Panc1 (cell line): ENCODE measurements around the gene CAV2. TPM values are rescaled to one million over a fixed set of nuclear protein-coding genes. Genes with fewer than 3 reads are reported as not detected.

Experiments used
- ATAC-seq: fragments of 200-7000 bp; cut with Tn5 transposase; 2 replicates; pipeline ENCODE4 v1.9.1; 2020; ENCODE audit warnings: mild to moderate bottlenecking, moderate library complexity
- BruUV-seq: library from RNA; stranded (reverse); fragments of 400-500 nt; replicated peaks from 2 replicates; lab custom pipeline; 2021; lab: Mats Ljungman, UMichigan
- CTCF ChIA-PET: fragments of 300-600 bp; sonication (Branson Sonifier 250); formaldehyde crosslinking; loops from one replicate; lab custom pipeline; 2022; ENCODE audit warnings: antibody characterized with exemption; lab: Charles Lee
- POLR2A ChIA-PET: fragments of 300-600 bp; sonication (Branson Sonifier 250); formaldehyde crosslinking; loops from one replicate; lab custom pipeline; 2022; ENCODE audit warnings: antibody characterized with exemption; lab: Charles Lee
- DNase-seq: peaks from one replicate; pipeline ENCODE4 v3.0.0-alpha.2; 2010; ENCODE audit warnings: low read depth, low spot score
- H3K27ac ChIP-seq: 2 replicates; pipeline ENCODE4 v1.5.1; 2011; ENCODE audit warnings: mild to moderate bottlenecking, low read length, inconsistent platforms
- H3K27me3 ChIP-seq: fragments of 200-500 bp; sonication (Bioruptor generic); 2 replicates; pipeline ENCODE4 v1.6.0; 2014; ENCODE audit warnings: low read length, inconsistent platforms; ENCODE audit not compliant: control insufficient read depth, insufficient read depth
- H3K36me3 ChIP-seq: fragments of 200-500 bp; sonication (Bioruptor generic); 2 replicates; pipeline ENCODE4 v1.5.1; 2014; ENCODE audit warnings: inconsistent platforms, mild to moderate bottlenecking, low read length, moderate library complexity; ENCODE audit not compliant: control insufficient read depth, insufficient read depth
- H3K4me1 ChIP-seq: 2 replicates; pipeline ENCODE4 v1.5.1; 2011; ENCODE audit warnings: inconsistent platforms, mild to moderate bottlenecking, low read length, moderate library complexity; ENCODE audit not compliant: control insufficient read depth, insufficient read depth
- H3K4me3 ChIP-seq, 2 experiments: 2 replicates each; pipeline ENCODE4 v1.5.1; 2011 to 2012; ENCODE audit warnings: low read depth in 2 of 2, low read length in 2 of 2, mild to moderate bottlenecking in 2 of 2, inconsistent platforms in 1 of 2, moderate library complexity in 1 of 2
- H3K9me3 ChIP-seq: fragments of 200-500 bp; sonication (Bioruptor generic); 2 replicates; pipeline ENCODE4 v1.5.1; 2014; ENCODE audit warnings: low read depth, mild to moderate bottlenecking, inconsistent platforms, low read length, moderate library complexity; ENCODE audit not compliant: control insufficient read depth, insufficient read depth
- POLR2AphosphoS5 ChIP-seq: IDR thresholded peaks from 2 replicates; pipeline ENCODE4 v1.6.1; 2012; ENCODE audit warnings: mild to moderate bottlenecking, low read depth, low read length, moderate library complexity
- REST ChIP-seq, 2 experiments: IDR thresholded peaks; 2 replicates each; pipeline ENCODE4 v1.6.1; 2011 to 2012; ENCODE audit warnings: low read depth in 2 of 2, control low read depth in 1 of 2, low read length in 1 of 2, mild to moderate bottlenecking in 1 of 2, moderate library complexity in 1 of 2; ENCODE audit not compliant: insufficient read depth in 1 of 2
- SIN3A ChIP-seq: IDR thresholded peaks from 2 replicates; pipeline ENCODE4 v1.6.1; 2012; ENCODE audit warnings: low read depth, mild to moderate bottlenecking, low read length, moderate library complexity, borderline replicate concordance; ENCODE audit not compliant: insufficient read depth
- TCF7L2 ChIP-seq: IDR thresholded peaks from 2 replicates; pipeline ENCODE4 v1.6.1; 2011; ENCODE audit warnings: mild to moderate bottlenecking, low read depth, low read length, inconsistent platforms
- in situ Hi-C: cut with HindIII; loops from 2 replicates; pipeline ENCODE4 v1.10.0; 2016; ENCODE audit warnings: low sequenced_read_pairs, low pct_unique_long_range_greater_than_20kb
- intact Hi-C: fragments of 100-400 bp; cut with micrococcal nuclease; formaldehyde crosslinking; loops from one replicate; pipeline ENCODE4 v1.10.0; 2022; ENCODE audit not compliant: unreplicated experiment
- total RNA-seq: library from RNA; stranded (reverse); gene quantifications from one replicate; pipeline ENCODE4 v1.2.1, GENCODE V29; 2021; ENCODE audit not compliant: unreplicated experiment
- TF ChIP-seq, protein P1 (sequence below): fragments of 450-650 bp; IDR thresholded peaks from 2 replicates; pipeline ENCODE4 v1.5.1; 2017; ENCODE audit warnings: mild to moderate bottlenecking

Gene CAV2
- total RNA-seq, 1 experiment from 2014 or later = 217 TPM

DNA sequence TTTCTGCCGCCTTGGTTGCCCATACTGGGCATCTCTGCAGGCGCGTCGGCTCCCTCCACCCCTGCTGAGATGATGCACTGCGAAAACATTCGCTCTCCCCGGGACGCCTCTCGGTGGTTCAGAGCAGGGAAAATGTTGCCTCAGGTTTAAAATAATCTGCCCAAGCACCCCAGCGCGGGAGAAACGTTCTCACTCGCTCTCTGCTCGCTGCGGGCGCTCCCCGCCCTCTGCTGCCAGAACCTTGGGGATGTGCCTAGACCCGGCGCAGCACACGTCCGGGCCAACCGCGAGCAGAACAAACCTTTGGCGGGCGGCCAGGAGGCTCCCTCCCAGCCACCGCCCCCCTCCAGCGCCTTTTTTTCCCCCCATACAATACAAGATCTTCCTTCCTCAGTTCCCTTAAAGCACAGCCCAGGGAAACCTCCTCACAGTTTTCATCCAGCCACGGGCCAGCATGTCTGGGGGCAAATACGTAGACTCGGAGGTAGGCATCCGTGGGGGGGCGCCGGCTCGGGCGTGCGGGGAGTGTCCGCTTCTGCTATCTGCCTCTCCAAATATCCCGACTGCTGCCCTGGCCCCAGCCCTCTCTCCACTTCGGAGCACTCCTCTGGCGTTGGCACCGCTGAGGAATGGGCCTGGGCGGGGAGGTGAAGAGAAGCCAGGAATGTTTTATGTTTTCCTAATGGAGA is 25.2 kb downstream of the CAV2 start, which contains the start of gene CAV1:
Gene CAV1 (plus strand): TSS at position 428 of the 689 bp plus-strand sequence. CDS start 27 bp downstream, at position 455.
- POLR2A ChIA-PET = interaction anchor here (2.7 kb wide), 1 partner anchor 13 kb away, joined by 13 read pairs; no protein-coding TSS in a partner anchor
- H3K4me1 ChIP-seq = peaks cover 67% of the 10 kb centered on the region
- in situ Hi-C loops = no loop called here

More for the DNA sequence above, 25.2 kb downstream of the CAV2 start, which contains the start of gene CAV1:
- peak; percentile 78 for ATAC-seq
- Histone ChIP-seq H3K27me3 (no peaks in the 10 kb centered on the region), H3K9me3 (no peaks in the 10 kb centered on the region), H3K4me3 (peak within 1 kb of the TSS; percentile 78 to 90), H3K27ac (peak within 1 kb of the TSS; percentile 99), H3K36me3 (peaks cover 22% of the 10 kb centered on the region)
- CTCF ChIA-PET = interaction anchor here (0.6 kb wide), 1 partner anchor 874 kb away, joined by 5 read pairs; no protein-coding TSS in a partner anchor
- BruUV-seq = no TSS peak
- TF ChIP-seq REST (IDR thresholded peaks at IDR 0.05; ENCODE audit: insufficient read depth in 1 of 2, low read depth in 2 of 2, low read length in 1 of 2) (no peak), SIN3A (peak; percentile 71; the same call in 1 of the 2 replicates), POLR2AphosphoS5 (peak; percentile 89), TCF7L2 (no peak)
- TF ChIP-seq, protein P1, sequence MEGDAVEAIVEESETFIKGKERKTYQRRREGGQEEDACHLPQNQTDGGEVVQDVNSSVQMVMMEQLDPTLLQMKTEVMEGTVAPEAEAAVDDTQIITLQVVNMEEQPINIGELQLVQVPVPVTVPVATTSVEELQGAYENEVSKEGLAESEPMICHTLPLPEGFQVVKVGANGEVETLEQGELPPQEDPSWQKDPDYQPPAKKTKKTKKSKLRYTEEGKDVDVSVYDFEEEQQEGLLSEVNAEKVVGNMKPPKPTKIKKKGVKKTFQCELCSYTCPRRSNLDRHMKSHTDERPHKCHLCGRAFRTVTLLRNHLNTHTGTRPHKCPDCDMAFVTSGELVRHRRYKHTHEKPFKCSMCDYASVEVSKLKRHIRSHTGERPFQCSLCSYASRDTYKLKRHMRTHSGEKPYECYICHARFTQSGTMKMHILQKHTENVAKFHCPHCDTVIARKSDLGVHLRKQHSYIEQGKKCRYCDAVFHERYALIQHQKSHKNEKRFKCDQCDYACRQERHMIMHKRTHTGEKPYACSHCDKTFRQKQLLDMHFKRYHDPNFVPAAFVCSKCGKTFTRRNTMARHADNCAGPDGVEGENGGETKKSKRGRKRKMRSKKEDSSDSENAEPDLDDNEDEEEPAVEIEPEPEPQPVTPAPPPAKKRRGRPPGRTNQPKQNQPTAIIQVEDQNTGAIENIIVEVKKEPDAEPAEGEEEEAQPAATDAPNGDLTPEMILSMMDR = peak; percentile 40; the same call in 1 of the 2 replicates
- peak; percentile 95 for DNase-seq
- intact Hi-C loops = loop anchor here (2.0 to 10.0 kb wide), 3 partner anchors 100 to 266 kb away; no protein-coding TSS in a partner anchor
